ENCODE data around the gene REG3G.
A peak's percentile ranks its signal among the peaks of the same experiment; 100 is the strongest.

Gene REG3G

GRCh38 chr2:79025421-79025820 is at the start of gene REG3G:
Gene REG3G (plus strand): TSS chr2:79025702. CDS start chr2:79026094, 392 bp downstream.
- DNase-seq: no peak

GRCh38 chr2:78977661-78978145 is 47.8 kb upstream of the REG3G start:
- DNase-seq: no peak

DNA sequence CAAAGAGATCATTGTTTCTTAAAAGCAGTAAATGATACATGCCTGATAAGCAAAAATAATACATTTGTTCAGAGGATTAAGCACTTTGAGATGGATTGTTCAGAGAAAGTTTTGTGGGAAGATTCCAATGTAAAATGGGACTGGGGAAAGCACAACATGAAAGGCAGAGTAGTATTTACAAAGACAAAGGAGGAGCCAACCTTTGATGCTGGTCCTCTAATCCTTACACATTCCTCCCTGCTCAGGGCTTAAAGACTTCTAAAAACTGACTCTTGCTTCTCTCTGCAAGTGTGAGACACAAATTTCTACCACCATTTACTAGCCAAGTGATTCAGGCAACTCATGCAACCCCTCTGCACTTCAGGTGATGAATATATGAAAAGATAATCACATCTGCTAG is 47.2 kb upstream of the REG3G start:
- no peak for DNase-seq

- DNase-seq: peak; percentile 19
Measured at GRCh38 chr2:78979380-78980151, 45.9 kb upstream of the REG3G start.

DNA sequence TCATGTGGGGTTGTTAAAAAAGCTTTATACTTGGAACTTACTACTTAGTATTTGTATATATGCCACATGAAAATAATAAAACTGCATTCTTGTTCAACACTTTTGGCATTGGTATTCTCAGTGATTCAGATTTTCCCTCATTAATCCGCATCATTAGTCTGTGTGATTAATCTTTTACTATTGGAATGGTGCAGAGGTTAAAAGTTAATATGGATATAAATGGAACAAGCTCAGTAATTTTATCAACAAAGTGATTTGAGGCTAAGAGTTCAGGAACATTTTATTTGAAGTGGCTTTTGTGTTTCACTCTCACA is 45.4 kb upstream of the REG3G start:
- no peak for DNase-seq

DNA sequence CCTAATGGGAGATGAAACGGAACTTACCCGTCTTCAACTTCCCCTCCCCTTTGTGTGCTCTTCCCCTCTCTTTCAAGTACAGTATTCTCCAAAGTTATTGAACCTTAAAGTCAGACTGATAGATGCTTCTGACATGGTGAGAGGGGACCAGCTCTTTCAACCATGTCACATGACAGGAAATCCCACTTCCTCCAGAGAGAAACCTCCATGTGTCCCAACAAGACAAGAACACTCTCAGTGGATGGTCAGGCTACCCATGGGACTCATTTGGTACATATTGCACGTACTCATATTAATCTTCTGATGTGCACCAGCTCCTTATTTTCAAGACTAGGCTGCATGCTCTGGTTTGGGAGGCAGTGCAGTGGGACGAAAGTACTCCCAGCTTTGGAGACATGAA is 44.6 kb upstream of the REG3G start:
- no peak for DNase-seq

- no peak for DNase-seq
Measured at GRCh38 chr2:78982638-78983330, 42.7 kb upstream of the REG3G start.

GRCh38 chr2:78984386-78984785 is 41.1 kb upstream of the REG3G start:
- no peak for DNase-seq

DNA sequence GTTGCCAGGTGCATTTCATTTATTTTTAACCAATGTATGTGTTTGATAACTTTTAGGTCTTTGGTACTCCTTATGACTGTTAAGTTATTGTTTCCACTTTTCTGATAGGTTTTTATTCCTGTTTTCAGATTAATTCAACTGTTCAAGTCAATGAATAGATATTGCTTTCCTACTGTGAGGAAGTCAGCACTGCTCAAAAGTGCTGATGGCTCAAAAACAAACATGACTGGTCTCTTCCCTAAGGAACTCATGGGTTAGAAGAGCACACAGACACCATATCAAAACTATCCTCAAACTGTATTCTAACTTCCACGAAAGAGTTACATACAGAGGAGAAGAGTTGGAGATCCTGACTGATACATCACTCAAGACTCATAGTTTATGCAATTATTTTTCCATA is 39.9 kb upstream of the REG3G start:
- DNase-seq: no peak

- no peak for DNase-seq
Measured at GRCh38 chr2:78989051-78989450, 36.5 kb upstream of the REG3G start.

DNA sequence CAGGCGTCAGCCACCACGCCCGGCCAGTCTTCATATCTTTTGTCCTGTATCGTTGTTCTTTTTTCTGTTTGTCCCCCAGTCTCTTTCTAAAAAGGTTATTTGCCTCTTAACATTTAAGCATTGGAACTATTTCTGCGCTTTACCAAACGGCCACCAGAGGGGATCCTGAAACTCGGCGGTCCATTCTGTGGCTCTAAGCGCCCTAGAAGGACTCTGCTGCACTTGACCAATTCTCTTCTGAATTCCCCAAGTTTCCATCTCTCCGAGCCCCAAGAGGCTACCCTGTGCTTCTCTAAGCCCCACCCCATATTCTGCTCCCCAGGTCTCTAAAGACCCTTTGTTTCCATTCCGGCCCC is 33.1 kb upstream of the REG3G start:
- peak; percentile 0 for DNase-seq

GRCh38 chr2:78992807-78993517 is 32.5 kb upstream of the REG3G start:
- peak; percentile 1 for DNase-seq

- DNase-seq: no peak
Measured at GRCh38 chr2:78993518-78994148, 31.9 kb upstream of the REG3G start.

GRCh38 chr2:78994789-78995188 is 30.7 kb upstream of the REG3G start:
- no peak for DNase-seq

DNA sequence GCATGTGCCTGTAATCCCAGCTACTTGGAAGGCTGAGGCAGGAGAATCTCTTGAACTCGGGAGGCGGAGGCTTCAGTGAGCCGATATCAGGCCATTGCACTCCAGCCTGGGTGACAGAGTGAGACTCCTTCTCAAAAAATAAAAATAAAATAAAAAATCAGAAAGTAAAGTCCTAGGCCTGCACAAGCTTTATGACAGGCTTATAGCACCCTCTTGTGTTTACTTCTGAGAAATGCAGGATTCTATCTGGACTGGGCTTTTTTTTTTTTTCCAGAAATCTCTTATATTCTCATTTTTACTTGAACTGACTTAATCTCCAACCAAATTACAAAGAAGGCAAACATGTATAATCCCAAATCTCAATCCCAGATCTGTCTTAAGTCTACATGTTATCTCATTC is 26.1 kb upstream of the REG3G start:
- no peak for DNase-seq

GRCh38 chr2:79000008-79000576 is 25.4 kb upstream of the REG3G start:
- DNase-seq: no peak

- no peak for DNase-seq
Measured at GRCh38 chr2:79001285-79001684, 24.2 kb upstream of the REG3G start.

GRCh38 chr2:79004680-79005079 is 20.8 kb upstream of the REG3G start:
- DNase-seq: no peak

DNA sequence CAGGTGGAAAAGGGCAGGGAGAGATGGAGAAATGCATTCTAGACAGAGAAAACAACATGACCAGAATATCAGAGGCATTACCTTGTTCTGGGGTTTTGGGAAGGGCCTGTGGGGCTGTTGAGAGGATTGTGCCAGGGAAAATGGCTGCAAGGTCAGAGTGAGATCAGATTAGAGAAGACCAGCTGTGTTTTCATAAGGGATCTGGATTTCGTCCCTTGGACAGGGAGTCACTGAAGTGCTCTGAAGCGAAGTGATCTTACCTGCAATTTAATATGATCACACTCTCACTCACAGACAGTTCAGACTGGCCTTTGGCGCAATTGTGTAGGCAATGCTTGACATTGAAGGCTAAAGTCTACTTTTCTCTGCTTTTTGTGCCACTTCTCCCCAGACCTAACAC is 20.3 kb upstream of the REG3G start:
- DNase-seq: no peak

DNA sequence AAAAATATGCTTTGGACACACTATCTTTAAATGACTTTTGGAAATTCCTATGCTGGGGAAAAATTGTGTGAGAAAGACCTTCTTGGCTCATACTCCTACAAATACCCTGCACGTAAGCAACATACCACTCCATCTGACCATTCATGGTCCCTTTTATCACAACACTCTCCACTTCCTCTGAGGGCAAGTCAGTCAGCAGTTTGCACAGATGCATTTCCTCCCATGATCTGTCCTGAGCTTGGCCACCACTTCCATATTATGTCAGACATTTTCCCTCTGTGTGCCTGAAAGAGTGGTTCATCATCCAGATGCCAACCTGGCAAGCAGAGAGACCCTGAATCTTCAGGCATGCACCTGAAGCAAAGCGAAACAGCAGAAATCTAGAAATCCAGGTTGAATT is 16.1 kb upstream of the REG3G start:
- no peak for DNase-seq

GRCh38 chr2:79011496-79011895 is 14.0 kb upstream of the REG3G start:
- DNase-seq: no peak

GRCh38 chr2:79013629-79014028 is 11.9 kb upstream of the REG3G start:
- no peak for DNase-seq

- DNase-seq: no peak
Measured at GRCh38 chr2:79016342-79016741, 9.2 kb upstream of the REG3G start.
